Measurements from ENCODE around the gene GRIK4.

DNA sequence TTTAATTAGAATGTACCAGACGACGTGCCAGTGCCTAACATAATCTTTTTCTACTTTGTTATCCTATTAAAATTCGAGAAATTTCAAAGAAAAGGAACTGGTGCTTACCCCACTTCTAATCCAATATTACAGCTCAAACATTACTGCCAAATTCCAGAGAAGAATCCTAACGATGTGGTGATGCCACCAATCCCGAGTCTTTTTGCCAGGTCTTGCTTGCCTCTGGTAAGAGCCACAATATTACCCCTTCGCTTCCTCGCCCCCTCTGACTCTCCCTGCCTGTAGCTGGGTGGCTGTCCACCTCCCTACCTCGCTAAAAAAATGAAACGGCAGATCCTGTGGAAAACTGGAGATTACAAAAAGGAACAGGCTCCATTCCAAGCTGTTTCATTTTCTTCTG, 462.9 kb downstream of the GRIK4 start:
- TF ChIP-seq, protein P1, sequence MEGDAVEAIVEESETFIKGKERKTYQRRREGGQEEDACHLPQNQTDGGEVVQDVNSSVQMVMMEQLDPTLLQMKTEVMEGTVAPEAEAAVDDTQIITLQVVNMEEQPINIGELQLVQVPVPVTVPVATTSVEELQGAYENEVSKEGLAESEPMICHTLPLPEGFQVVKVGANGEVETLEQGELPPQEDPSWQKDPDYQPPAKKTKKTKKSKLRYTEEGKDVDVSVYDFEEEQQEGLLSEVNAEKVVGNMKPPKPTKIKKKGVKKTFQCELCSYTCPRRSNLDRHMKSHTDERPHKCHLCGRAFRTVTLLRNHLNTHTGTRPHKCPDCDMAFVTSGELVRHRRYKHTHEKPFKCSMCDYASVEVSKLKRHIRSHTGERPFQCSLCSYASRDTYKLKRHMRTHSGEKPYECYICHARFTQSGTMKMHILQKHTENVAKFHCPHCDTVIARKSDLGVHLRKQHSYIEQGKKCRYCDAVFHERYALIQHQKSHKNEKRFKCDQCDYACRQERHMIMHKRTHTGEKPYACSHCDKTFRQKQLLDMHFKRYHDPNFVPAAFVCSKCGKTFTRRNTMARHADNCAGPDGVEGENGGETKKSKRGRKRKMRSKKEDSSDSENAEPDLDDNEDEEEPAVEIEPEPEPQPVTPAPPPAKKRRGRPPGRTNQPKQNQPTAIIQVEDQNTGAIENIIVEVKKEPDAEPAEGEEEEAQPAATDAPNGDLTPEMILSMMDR (IDR thresholded peaks at IDR 0.05): no peak
- TF ChIP-seq POLR2AphosphoS5 (IDR thresholded peaks at IDR 0.05): no peak
- no peak for TF ChIP-seq POLR2A (IDR thresholded peaks at IDR 0.05)
